Neuronal stem cell (in vitro differentiated cells): ENCODE results near the gene EXOC8.

ENCODE experiments used
- DNase-seq: peaks from one replicate; pipeline ENCODE4 v3.0.0-alpha.2; 2013; ENCODE audit warnings: low spot score
- H2AFZ ChIP-seq: one replicate; pipeline ENCODE4 v1.6.1; 2013; ENCODE audit warnings: mild to moderate bottlenecking, low read length, inconsistent platforms
- H2AK5ac ChIP-seq: 2 replicates; pipeline ENCODE4 v1.6.1; 2013; ENCODE audit warnings: low read depth, mild to moderate bottlenecking, inconsistent platforms, low read length, moderate library complexity, mixed read lengths
- H2BK120ac ChIP-seq: 2 replicates; pipeline ENCODE4 v1.6.1; 2013; ENCODE audit warnings: low read depth, mild to moderate bottlenecking, inconsistent platforms, low read length, moderate library complexity, mixed read lengths
- H2BK12ac ChIP-seq: one replicate; pipeline ENCODE4 v1.6.1; 2013; ENCODE audit warnings: low read length, inconsistent platforms
- H2BK15ac ChIP-seq: 2 replicates; pipeline ENCODE4 v1.6.1; 2013; ENCODE audit warnings: mild to moderate bottlenecking, low read length, inconsistent platforms, mixed read lengths
- H2BK5ac ChIP-seq: one replicate; pipeline ENCODE4 v1.6.1; 2013; ENCODE audit warnings: inconsistent platforms, mild to moderate bottlenecking, low read length, moderate library complexity
- H3K14ac ChIP-seq: one replicate; pipeline ENCODE4 v1.6.1; 2013; ENCODE audit warnings: low read length, inconsistent platforms
- H3K18ac ChIP-seq: 2 replicates; pipeline ENCODE4 v1.6.1; 2013; ENCODE audit warnings: low read length, inconsistent platforms
- H3K23ac ChIP-seq: 2 replicates; pipeline ENCODE4 v1.6.1; 2013; ENCODE audit warnings: low read depth, mild to moderate bottlenecking, mixed read lengths, low read length, inconsistent platforms; ENCODE audit not compliant: poor library complexity
- H3K27ac ChIP-seq: replicated peaks from 3 replicates; pipeline ENCODE4 v1.5.1; 2013; ENCODE audit warnings: low read length, inconsistent platforms
- H3K27me3 ChIP-seq, 3 experiments: 2 replicates each; pipeline ENCODE4 v1.6.1; 2013; ENCODE audit warnings: low read length in 3 of 3, mild to moderate bottlenecking in 2 of 3, inconsistent platforms in 1 of 3, low read depth in 1 of 3, mixed read lengths in 1 of 3, moderate library complexity in 1 of 3; ENCODE audit not compliant: control insufficient read depth in 3 of 3, insufficient read depth in 3 of 3
- H3K36me3 ChIP-seq, 2 donors: replicated peaks in 1 of 2; 2 replicates each; pipeline ENCODE4 v1.6.1; 2013; ENCODE audit warnings: low read length in 2 of 2; ENCODE audit not compliant: control insufficient read depth in 2 of 2, insufficient read depth in 2 of 2
- H3K4ac ChIP-seq: 2 replicates; pipeline ENCODE4 v1.6.1; 2013; ENCODE audit warnings: inconsistent platforms, mild to moderate bottlenecking, low read length, moderate library complexity
- H3K4me1 ChIP-seq, 2 donors: 1 replicate in 1 of 2; 2 replicates in 1 of 2; pipeline ENCODE4 v1.6.1; 2013; ENCODE audit warnings: low read length in 2 of 2, low read depth in 1 of 2; ENCODE audit not compliant: control insufficient read depth in 2 of 2, insufficient read depth in 1 of 2
- H3K4me2 ChIP-seq: one replicate; pipeline ENCODE4 v1.6.1; 2013; ENCODE audit warnings: mild to moderate bottlenecking, low read length, inconsistent platforms; ENCODE audit not compliant: insufficient read depth, poor library complexity, severe bottlenecking
- H3K4me3 ChIP-seq, 2 donors: 2 replicates each; pipeline ENCODE4 v1.5.1; 2013; ENCODE audit warnings: low read length in 2 of 2, mild to moderate bottlenecking in 2 of 2, inconsistent platforms in 1 of 2, moderate library complexity in 1 of 2
- H3K79me1 ChIP-seq: one replicate; pipeline ENCODE4 v1.6.1; 2013; ENCODE audit warnings: low read depth, mild to moderate bottlenecking, inconsistent platforms, low read length, moderate library complexity
- H3K9ac ChIP-seq: one replicate; pipeline ENCODE4 v1.6.1; 2013; ENCODE audit warnings: mild to moderate bottlenecking, low read depth, low read length, inconsistent platforms; ENCODE audit not compliant: poor library complexity
- H3K9me3 ChIP-seq, 2 donors: replicated peaks in 1 of 2; 2 replicates each; pipeline versions ENCODE3 to v1.6.1; 2013; ENCODE audit warnings: low read length in 2 of 2, mild to moderate bottlenecking in 2 of 2, inconsistent platforms in 1 of 2, low read depth in 1 of 2, mixed read lengths in 1 of 2, moderate library complexity in 1 of 2; ENCODE audit not compliant: control insufficient read depth in 2 of 2, insufficient read depth in 1 of 2
- H4K8ac ChIP-seq: one replicate; pipeline ENCODE4 v1.6.1; 2013; ENCODE audit warnings: low read depth, mild to moderate bottlenecking, inconsistent platforms, low read length, moderate library complexity
- H4K91ac ChIP-seq: one replicate; pipeline ENCODE4 v1.6.1; 2013; ENCODE audit warnings: low read length, low read depth, mild to moderate bottlenecking, inconsistent platforms; ENCODE audit not compliant: poor library complexity
- WGBS, 2 donors: extraction: QIAGEN DNeasy Blood & Tissue Kit; methylation state at CpG; one replicate each; pipeline ENCODE4 v1.1.7; 2013; ENCODE audit warnings: missing lambda C conversion rate in 2 of 2, mixed read lengths in 1 of 2; ENCODE audit not compliant: insufficient read length in 2 of 2, insufficient replicate concordance in 1 of 2; ENCODE audit errors: extremely low coverage in 2 of 2; 5-methylcytosine and 5-hydroxymethylcytosine counted together

EXOC8 gene

GRCh38 chr1:231322880-231323530 lies 14.6 kb downstream of the EXOC8 start:
- no peak overlapping the region for H4K8ac ChIP-seq

GRCh38 chr1:231319080-231319479 lies 18.6 kb downstream of the EXOC8 start:
- no peak overlapping the region for H4K91ac ChIP-seq
- H3K27ac ChIP-seq = no peak overlapping the region
- H3K4me1 ChIP-seq = no peaks in the 10 kb centered on the region
- H2AK5ac ChIP-seq = no peak overlapping the region
- WGBS, 2 donors = no CpG with 5 or more reads among the region's 9 CpGs
- H3K18ac ChIP-seq = no peak overlapping the region
- no peak overlapping the region for H4K8ac ChIP-seq
- H3K14ac ChIP-seq = no peak overlapping the region
- no peak overlapping the region for H2AFZ ChIP-seq
- no peaks in the 10 kb centered on the region for H3K27me3 ChIP-seq
- no peaks in the 10 kb centered on the region for H3K79me1 ChIP-seq
- no peak overlapping the region for H3K23ac ChIP-seq
- H3K4me3 ChIP-seq = no peak overlapping the region
- no peak overlapping the region for H3K9ac ChIP-seq
- H2BK120ac ChIP-seq = no peak overlapping the region
- no peak overlapping the region for H3K4ac ChIP-seq
- no peaks in the 10 kb centered on the region for H3K36me3 ChIP-seq
- no peak overlapping the region for H3K4me2 ChIP-seq
- no peak overlapping the region for H2BK15ac ChIP-seq
- no peak overlapping the region for H2BK5ac ChIP-seq
- H2BK12ac ChIP-seq = no peak overlapping the region
- H3K9me3 ChIP-seq = no peaks in the 10 kb centered on the region
- no peak for DNase-seq

More at GRCh38 chr1:231322880-231323530, 14.6 kb downstream of the EXOC8 start:
- H3K4ac ChIP-seq = no peak overlapping the region
- no peaks in the 10 kb centered on the region for H3K9me3 ChIP-seq
- H4K91ac ChIP-seq = no peak overlapping the region
- H3K36me3 ChIP-seq = no peaks in the 10 kb centered on the region
- no peaks in the 10 kb centered on the region for H3K79me1 ChIP-seq
- H3K4me1 ChIP-seq = no peaks in the 10 kb centered on the region
- no peak overlapping the region for H3K14ac ChIP-seq
- H3K4me3 ChIP-seq = no peak overlapping the region
- no peak overlapping the region for H2AK5ac ChIP-seq
- no peak overlapping the region for H3K4me2 ChIP-seq
- H3K23ac ChIP-seq = no peak overlapping the region
- H3K27ac ChIP-seq = no peak overlapping the region
- no CpG with 5 or more reads among the region's 7 CpGs for WGBS, 2 donors
- DNase-seq = no peak
- H2BK15ac ChIP-seq = no peak overlapping the region
- H3K18ac ChIP-seq = no peak overlapping the region
- no peak overlapping the region for H3K9ac ChIP-seq
- H2BK5ac ChIP-seq = no peak overlapping the region
- H3K27me3 ChIP-seq = no peaks in the 10 kb centered on the region
- H2BK120ac ChIP-seq = no peak overlapping the region
- H2BK12ac ChIP-seq = no peak overlapping the region
- H2AFZ ChIP-seq = no peak overlapping the region

- H2BK12ac ChIP-seq = no peak overlapping the region
- no peak overlapping the region for H3K4me3 ChIP-seq
- H3K18ac ChIP-seq = no peak overlapping the region
- H3K14ac ChIP-seq = no peak overlapping the region
- no peak overlapping the region for H2AK5ac ChIP-seq
- no peak overlapping the region for H2BK5ac ChIP-seq
- H3K27me3 ChIP-seq = no peaks in the 10 kb centered on the region
- H3K36me3 ChIP-seq = no peaks in the 10 kb centered on the region
- no peaks in the 10 kb centered on the region for H3K4me1 ChIP-seq
- no peak overlapping the region for H4K8ac ChIP-seq
- H3K9me3 ChIP-seq = no peaks in the 10 kb centered on the region
- H2BK15ac ChIP-seq = no peak overlapping the region
- no CpG with 5 or more reads among the region's 4 CpGs for WGBS, 2 donors
- no peak overlapping the region for H3K4ac ChIP-seq
- H2AFZ ChIP-seq = no peak overlapping the region
- H2BK120ac ChIP-seq = no peak overlapping the region
- DNase-seq = no peak
- H3K27ac ChIP-seq = no peak overlapping the region
- H3K23ac ChIP-seq = no peak overlapping the region
- no peak overlapping the region for H3K9ac ChIP-seq
- no peaks in the 10 kb centered on the region for H3K79me1 ChIP-seq
- no peak overlapping the region for H3K4me2 ChIP-seq
- H4K91ac ChIP-seq = no peak overlapping the region
These were observed 19.1 kb downstream of the EXOC8 start for GRCh38 chr1:231318568-231318967.

- no peak overlapping the region for H3K4ac ChIP-seq
- no peak overlapping the region for H2BK15ac ChIP-seq
- no peaks in the 10 kb centered on the region for H3K27me3 ChIP-seq
- no peak overlapping the region for H3K27ac ChIP-seq
- H3K9ac ChIP-seq = no peak overlapping the region
- H3K4me2 ChIP-seq = no peak overlapping the region
- no peak for DNase-seq
- no peaks in the 10 kb centered on the region for H3K36me3 ChIP-seq
- no peaks in the 10 kb centered on the region for H3K4me1 ChIP-seq
- H2AK5ac ChIP-seq = no peak overlapping the region
- H3K4me3 ChIP-seq = no peak overlapping the region
- H4K8ac ChIP-seq = no peak overlapping the region
- H2AFZ ChIP-seq = no peak overlapping the region
- no peaks in the 10 kb centered on the region for H3K79me1 ChIP-seq
- H2BK5ac ChIP-seq = no peak overlapping the region
- no peak overlapping the region for H3K14ac ChIP-seq
- no peak overlapping the region for H2BK120ac ChIP-seq
- H2BK12ac ChIP-seq = no peak overlapping the region
- H3K23ac ChIP-seq = no peak overlapping the region
- WGBS, 2 donors = no CpG with 5 or more reads among the region's 15 CpGs
- H4K91ac ChIP-seq = no peak overlapping the region
- H3K18ac ChIP-seq = no peak overlapping the region
- no peaks in the 10 kb centered on the region for H3K9me3 ChIP-seq
These were observed 19.7 kb downstream of the EXOC8 start for GRCh38 chr1:231318015-231318355.
